ENCODE measurements around the gene PDZRN3. TPM values are rescaled to one million over a fixed set of nuclear protein-coding genes. Genes with fewer than 3 reads are reported as not detected.

Gene PDZRN3
- total and polyA plus RNA-seq, 2 experiments from 2014 or later: 42.9 to 60.5 TPM

- no peak overlapping the region for H3K4me2 ChIP-seq
- no peaks in the 10 kb centered on the region for H3K27me3 ChIP-seq
- peaks cover 2% of the 10 kb centered on the region for H3K4me1 ChIP-seq (ENCODE audit: insufficient read depth)
- H3K27ac ChIP-seq: no peak overlapping the region
- H3K9me2 ChIP-seq (replicated peaks; ENCODE audit: insufficient read depth): no peaks in the 10 kb centered on the region
- H2AFZ ChIP-seq: no peak overlapping the region
- no peak for TF ChIP-seq CTCF (IDR thresholded peaks at IDR 0.05; ENCODE audit: poor library complexity)
- TF ChIP-seq EZH2 (IDR thresholded peaks at IDR 0.05; ENCODE audit: borderline replicate concordance): no peak
- no peak for TF ChIP-seq EZH2phosphoT487 (IDR thresholded peaks at IDR 0.05; ENCODE audit: low read depth, severe bottlenecking, unreplicated experiment)
- no peaks in the 10 kb centered on the region for H3K9me3 ChIP-seq (ENCODE audit: low read depth)
- DNase-seq (ENCODE audit: low spot score): no peak
- H3K36me3 ChIP-seq (replicated peaks; ENCODE audit: insufficient read depth, low read depth): no peaks in the 10 kb centered on the region
- H4K20me1 ChIP-seq (ENCODE audit: insufficient read depth, poor library complexity, severe bottlenecking): peaks cover 14% of the 10 kb centered on the region
- peaks cover 28% of the 10 kb centered on the region for H3K79me2 ChIP-seq
- no peak overlapping the region for H3K4me3 ChIP-seq
- WGBS (ENCODE audit: low lambda C conversion rate, missing lambda C conversion rate): 98% methylated on average over 9 of the region's 9 CpGs
These were observed 211.1 kb downstream of the PDZRN3 start for GRCh38 chr3:73413619-73414018.

- TF ChIP-seq EZH2phosphoT487 (IDR thresholded peaks at IDR 0.05; ENCODE audit: low read depth, severe bottlenecking, unreplicated experiment) (no peak), CTCF (IDR thresholded peaks at IDR 0.05; ENCODE audit: poor library complexity) (no peak), EZH2 (IDR thresholded peaks at IDR 0.05; ENCODE audit: borderline replicate concordance) (no peak)
- no peak overlapping the region for H3K4me2 ChIP-seq
- no peaks in the 10 kb centered on the region for H3K4me1 ChIP-seq (ENCODE audit: insufficient read depth)
- H4K20me1 ChIP-seq (ENCODE audit: insufficient read depth, poor library complexity, severe bottlenecking): peaks cover 21% of the 10 kb centered on the region
- no peak overlapping the region for H2AFZ ChIP-seq
- H3K27me3 ChIP-seq: no peaks in the 10 kb centered on the region
- H3K27ac ChIP-seq: no peak overlapping the region
- no peak for DNase-seq (ENCODE audit: low spot score)
- no peaks in the 10 kb centered on the region for H3K9me2 ChIP-seq (replicated peaks; ENCODE audit: insufficient read depth)
- peaks cover 36% of the 10 kb centered on the region for H3K79me2 ChIP-seq
- no peaks in the 10 kb centered on the region for H3K36me3 ChIP-seq (replicated peaks; ENCODE audit: insufficient read depth, low read depth)
- H3K9me3 ChIP-seq (ENCODE audit: low read depth): no peaks in the 10 kb centered on the region
- H3K4me3 ChIP-seq: no peak overlapping the region
- 74% methylated on average over 5 of the region's 5 CpGs for WGBS (ENCODE audit: low lambda C conversion rate, missing lambda C conversion rate)
These were observed 212.7 kb downstream of the PDZRN3 start for GRCh38 chr3:73411993-73412392.

GRCh38 chr3:73411545-73411944, 213.2 kb downstream of the PDZRN3 start:
- Histone ChIP-seq H3K4me3 (no peak overlapping the region), H3K9me2 (replicated peaks; ENCODE audit: insufficient read depth) (no peaks in the 10 kb centered on the region), H3K79me2 (peaks cover 40% of the 10 kb centered on the region), H3K27me3 (no peaks in the 10 kb centered on the region), H3K27ac (no peak overlapping the region), H3K36me3 (replicated peaks; ENCODE audit: insufficient read depth, low read depth) (no peaks in the 10 kb centered on the region), H4K20me1 (ENCODE audit: insufficient read depth, poor library complexity, severe bottlenecking) (peaks cover 21% of the 10 kb centered on the region), H3K9me3 (ENCODE audit: low read depth) (no peaks in the 10 kb centered on the region), H3K4me2 (no peak overlapping the region), H3K4me1 (ENCODE audit: insufficient read depth) (no peaks in the 10 kb centered on the region), H2AFZ (no peak overlapping the region)
- DNase-seq (ENCODE audit: low spot score): no peak
- TF ChIP-seq CTCF (IDR thresholded peaks at IDR 0.05; ENCODE audit: poor library complexity) (no peak), EZH2phosphoT487 (IDR thresholded peaks at IDR 0.05; ENCODE audit: low read depth, severe bottlenecking, unreplicated experiment) (no peak), EZH2 (IDR thresholded peaks at IDR 0.05; ENCODE audit: borderline replicate concordance) (no peak)
- 89% methylated on average over 7 of the region's 7 CpGs for WGBS (ENCODE audit: low lambda C conversion rate, missing lambda C conversion rate)
